Prostate gland (tissue), 2 donors: ENCODE data around the gene PWWP2B.

Source experiments
- POLR2A ChIP-seq: fragments of 450-650 bp; IDR thresholded peaks from one replicate; pipeline ENCODE4 v1.6.1; 2016; ENCODE audit warnings: antibody characterized with exemption, mild to moderate bottlenecking
- POLR2AphosphoS5 ChIP-seq: sonication (generic); formaldehyde crosslinking; IDR thresholded peaks from one replicate; pipeline ENCODE4 v1.6.1; 2017; ENCODE audit warnings: antibody characterized with exemption
- TF ChIP-seq, protein P1 (sequence below), 4 experiments: fragments of 200-600 bp in 2 of 4; fragments of 450-650 bp in 2 of 4; sonication (generic) in 2 of 4; IDR thresholded peaks; 1 replicate in 3 of 4; 2 replicates in 1 of 4; pipeline ENCODE4 v1.5.1; 2016 to 2019; ENCODE audit warnings: antibody characterized with exemption in 4 of 4, mild to moderate bottlenecking in 2 of 4, moderate library complexity in 2 of 4

DNA sequence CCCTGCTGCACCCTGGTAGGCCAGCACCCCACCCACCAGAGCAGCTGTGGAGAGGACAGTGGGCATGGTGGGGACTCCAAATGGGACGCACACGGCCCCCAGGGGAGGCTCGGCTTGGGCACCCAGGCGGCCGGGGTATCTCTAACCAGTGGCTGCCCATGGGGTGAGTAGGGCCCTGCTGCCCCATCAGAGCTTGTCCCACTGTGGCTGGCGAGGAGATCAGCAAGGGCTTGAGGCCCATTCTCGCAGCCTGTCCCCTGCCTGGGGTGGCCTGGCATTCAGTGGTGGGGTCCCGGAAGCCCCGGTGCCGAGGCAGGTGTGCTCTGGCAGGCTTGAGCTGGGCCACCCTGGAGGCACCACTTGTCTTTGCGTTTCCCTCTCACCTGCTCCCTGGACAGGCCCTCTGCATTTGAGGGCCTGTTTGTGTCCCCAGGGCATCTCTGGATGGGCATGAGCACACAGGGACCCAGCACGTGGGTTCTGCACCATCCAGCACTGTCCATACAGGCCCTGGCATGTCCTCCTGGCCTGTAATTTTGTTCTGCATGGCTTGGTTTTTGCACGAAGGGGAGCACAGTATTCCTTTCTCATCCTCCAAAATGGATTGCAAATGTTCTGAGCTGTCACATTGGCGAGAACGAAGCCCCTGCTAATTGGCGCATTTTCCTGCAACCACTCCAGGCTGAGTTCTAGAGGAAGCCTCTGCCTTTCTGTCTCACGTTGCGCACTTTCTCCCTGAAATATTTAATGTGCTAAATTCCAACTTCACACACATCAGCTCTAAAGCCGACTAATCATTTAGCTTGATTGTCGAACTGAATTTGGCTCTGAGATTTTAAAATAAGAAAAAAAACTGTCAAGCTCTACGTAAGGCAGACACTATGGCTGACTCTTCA lies 27.2 kb downstream of the PWWP2B start:
- TF ChIP-seq, protein P1, sequence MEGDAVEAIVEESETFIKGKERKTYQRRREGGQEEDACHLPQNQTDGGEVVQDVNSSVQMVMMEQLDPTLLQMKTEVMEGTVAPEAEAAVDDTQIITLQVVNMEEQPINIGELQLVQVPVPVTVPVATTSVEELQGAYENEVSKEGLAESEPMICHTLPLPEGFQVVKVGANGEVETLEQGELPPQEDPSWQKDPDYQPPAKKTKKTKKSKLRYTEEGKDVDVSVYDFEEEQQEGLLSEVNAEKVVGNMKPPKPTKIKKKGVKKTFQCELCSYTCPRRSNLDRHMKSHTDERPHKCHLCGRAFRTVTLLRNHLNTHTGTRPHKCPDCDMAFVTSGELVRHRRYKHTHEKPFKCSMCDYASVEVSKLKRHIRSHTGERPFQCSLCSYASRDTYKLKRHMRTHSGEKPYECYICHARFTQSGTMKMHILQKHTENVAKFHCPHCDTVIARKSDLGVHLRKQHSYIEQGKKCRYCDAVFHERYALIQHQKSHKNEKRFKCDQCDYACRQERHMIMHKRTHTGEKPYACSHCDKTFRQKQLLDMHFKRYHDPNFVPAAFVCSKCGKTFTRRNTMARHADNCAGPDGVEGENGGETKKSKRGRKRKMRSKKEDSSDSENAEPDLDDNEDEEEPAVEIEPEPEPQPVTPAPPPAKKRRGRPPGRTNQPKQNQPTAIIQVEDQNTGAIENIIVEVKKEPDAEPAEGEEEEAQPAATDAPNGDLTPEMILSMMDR (IDR thresholded peaks at IDR 0.05) = no peak
- TF ChIP-seq POLR2A (no peak), POLR2AphosphoS5 (peak; percentile 63)
